PC-3 (cell line): ENCODE results near the gene B4GALT2.

ENCODE experiments used
- EZH2 ChIP-seq: fragments of 300-600 bp; sonication (generic); IDR thresholded peaks from one replicate; pipeline ENCODE4 v1.6.1; 2017; ENCODE audit warnings: antibody characterized with exemption, mild to moderate bottlenecking, low read length; ENCODE audit not compliant: unreplicated experiment
- TF ChIP-seq, protein P1 (sequence below): fragments of 300-600 bp; sonication (generic); conservative IDR thresholded peaks from 2 replicates; pipeline ENCODE4 v1.5.1; 2017; ENCODE audit warnings: antibody characterized with exemption, low read depth, mild to moderate bottlenecking, low read length

DNA sequence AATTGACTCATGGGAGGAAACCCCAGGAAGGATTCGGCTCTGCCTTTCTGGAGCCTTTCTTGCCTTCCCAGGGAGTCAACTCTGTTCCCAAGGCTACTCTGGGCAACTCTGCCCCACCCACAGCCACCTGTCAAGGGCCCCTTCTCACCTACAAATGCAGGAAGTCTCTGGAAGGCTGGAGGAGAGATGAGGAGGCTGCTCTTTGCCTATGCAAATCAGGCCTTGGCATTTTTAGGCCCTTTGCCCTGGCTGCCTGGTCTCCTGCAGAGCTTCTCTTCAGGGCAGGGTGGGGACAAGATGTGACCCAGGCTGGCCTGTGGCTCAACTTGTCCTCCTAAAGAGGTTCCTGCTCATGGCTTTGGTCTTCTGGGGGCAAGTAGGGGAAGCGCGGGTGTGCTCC lies 46.8 kb downstream of the B4GALT2 start:
- TF ChIP-seq, protein P1, sequence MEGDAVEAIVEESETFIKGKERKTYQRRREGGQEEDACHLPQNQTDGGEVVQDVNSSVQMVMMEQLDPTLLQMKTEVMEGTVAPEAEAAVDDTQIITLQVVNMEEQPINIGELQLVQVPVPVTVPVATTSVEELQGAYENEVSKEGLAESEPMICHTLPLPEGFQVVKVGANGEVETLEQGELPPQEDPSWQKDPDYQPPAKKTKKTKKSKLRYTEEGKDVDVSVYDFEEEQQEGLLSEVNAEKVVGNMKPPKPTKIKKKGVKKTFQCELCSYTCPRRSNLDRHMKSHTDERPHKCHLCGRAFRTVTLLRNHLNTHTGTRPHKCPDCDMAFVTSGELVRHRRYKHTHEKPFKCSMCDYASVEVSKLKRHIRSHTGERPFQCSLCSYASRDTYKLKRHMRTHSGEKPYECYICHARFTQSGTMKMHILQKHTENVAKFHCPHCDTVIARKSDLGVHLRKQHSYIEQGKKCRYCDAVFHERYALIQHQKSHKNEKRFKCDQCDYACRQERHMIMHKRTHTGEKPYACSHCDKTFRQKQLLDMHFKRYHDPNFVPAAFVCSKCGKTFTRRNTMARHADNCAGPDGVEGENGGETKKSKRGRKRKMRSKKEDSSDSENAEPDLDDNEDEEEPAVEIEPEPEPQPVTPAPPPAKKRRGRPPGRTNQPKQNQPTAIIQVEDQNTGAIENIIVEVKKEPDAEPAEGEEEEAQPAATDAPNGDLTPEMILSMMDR = no peak
- TF ChIP-seq EZH2 = no peak
